HUES64 (cell line): ENCODE measurements around the gene ELP5.

Source experiments
- H3K27ac ChIP-seq: 2 replicates; pipeline ENCODE4 v1.7.0; 2013; ENCODE audit warnings: low read depth, low read length, inconsistent platforms
- H3K27me3 ChIP-seq: 2 replicates; pipeline ENCODE4 v1.6.1; 2013; ENCODE audit warnings: mild to moderate bottlenecking, low read length; ENCODE audit not compliant: insufficient read depth
- H3K36me3 ChIP-seq: 2 replicates; pipeline ENCODE4 v1.6.1; 2013; ENCODE audit warnings: mild to moderate bottlenecking, low read length; ENCODE audit not compliant: insufficient read depth
- H3K4me1 ChIP-seq: 2 replicates; pipeline ENCODE4 v1.6.1; 2013; ENCODE audit warnings: mild to moderate bottlenecking, low read length, moderate library complexity; ENCODE audit not compliant: insufficient read depth
- H3K4me3 ChIP-seq: 2 replicates; pipeline ENCODE4 v1.5.1; 2013; ENCODE audit warnings: mild to moderate bottlenecking, low read length, moderate library complexity
- H3K9ac ChIP-seq: 2 replicates; pipeline ENCODE4 v1.6.1; 2013; ENCODE audit warnings: mild to moderate bottlenecking, low read depth, low read length
- H3K9me3 ChIP-seq: 2 replicates; pipeline ENCODE4 v1.6.1; 2013; ENCODE audit warnings: low read depth, low read length; ENCODE audit not compliant: insufficient read depth
- WGBS: fragments of 150-250, 120-280 bp; methylation state at CpG from one replicate; pipeline ENCODE4 v1.1.7; 2013; ENCODE audit warnings: missing lambda C conversion rate; 5-methylcytosine and 5-hydroxymethylcytosine counted together

Gene ELP5

GRCh38 chr17:7281074-7281952 lies 29.3 kb downstream of the ELP5 start, which contains the start of gene SLC2A4:
TSS of gene SLC2A4 (plus strand) at chr17:7281718. CDS start at chr17:7281935, 217 bp downstream.
- under 1% methylated on average over 71 of the region's 71 CpGs for WGBS
- Histone ChIP-seq H3K4me3 (peak within 1 kb of the TSS; percentile 81), H3K36me3 (peaks cover 3% of the 10 kb centered on the region; the same call in 1 of the 2 replicates)

GRCh38 chr17:7281953-7282751 lies 30.1 kb downstream of the ELP5 start:
- H3K4me3 ChIP-seq: peak overlapping the region; percentile 81
- peaks cover 3% of the 10 kb centered on the region; the same call in 1 of the 2 replicates for H3K36me3 ChIP-seq
- H3K9me3 ChIP-seq: no peaks in the 10 kb centered on the region
- H3K27ac ChIP-seq: no peak overlapping the region; the same call in 1 of the 2 replicates
- 3% methylated on average over 43 of the region's 43 CpGs for WGBS
- H3K27me3 ChIP-seq: peaks cover 13% of the 10 kb centered on the region
- peaks cover 6% of the 10 kb centered on the region; the same call in 1 of the 2 replicates for H3K4me1 ChIP-seq
- peak overlapping the region; percentile 70 for H3K9ac ChIP-seq

More at GRCh38 chr17:7281074-7281952, 29.3 kb downstream of the ELP5 start, which contains the start of gene SLC2A4:
- no peak within 1 kb of the TSS; the same call in 1 of the 2 replicates for H3K27ac ChIP-seq
- H3K9ac ChIP-seq: peak within 1 kb of the TSS; percentile 70
- peaks cover 6% of the 10 kb centered on the region; the same call in 1 of the 2 replicates for H3K4me1 ChIP-seq
- no peaks in the 10 kb centered on the region for H3K9me3 ChIP-seq
- peaks cover 13% of the 10 kb centered on the region for H3K27me3 ChIP-seq

- 84% methylated on average over 6 of the region's 6 CpGs for WGBS
- no peaks in the 10 kb centered on the region for H3K9me3 ChIP-seq
- no peak overlapping the region for H3K9ac ChIP-seq
- H3K27ac ChIP-seq: no peak overlapping the region
- H3K36me3 ChIP-seq: peaks cover 3% of the 10 kb centered on the region; the same call in 1 of the 2 replicates
- H3K27me3 ChIP-seq: peaks cover 13% of the 10 kb centered on the region
- H3K4me3 ChIP-seq: peak overlapping the region; percentile 81
- peaks cover 6% of the 10 kb centered on the region; the same call in 1 of the 2 replicates for H3K4me1 ChIP-seq
Measured at GRCh38 chr17:7282752-7283321, 30.8 kb downstream of the ELP5 start.

GRCh38 chr17:7283471-7284216 lies 31.6 kb downstream of the ELP5 start:
- WGBS: 88% methylated on average over 18 of the region's 18 CpGs
- Histone ChIP-seq H3K4me3 (no peak overlapping the region), H3K27ac (no peak overlapping the region)

DNA sequence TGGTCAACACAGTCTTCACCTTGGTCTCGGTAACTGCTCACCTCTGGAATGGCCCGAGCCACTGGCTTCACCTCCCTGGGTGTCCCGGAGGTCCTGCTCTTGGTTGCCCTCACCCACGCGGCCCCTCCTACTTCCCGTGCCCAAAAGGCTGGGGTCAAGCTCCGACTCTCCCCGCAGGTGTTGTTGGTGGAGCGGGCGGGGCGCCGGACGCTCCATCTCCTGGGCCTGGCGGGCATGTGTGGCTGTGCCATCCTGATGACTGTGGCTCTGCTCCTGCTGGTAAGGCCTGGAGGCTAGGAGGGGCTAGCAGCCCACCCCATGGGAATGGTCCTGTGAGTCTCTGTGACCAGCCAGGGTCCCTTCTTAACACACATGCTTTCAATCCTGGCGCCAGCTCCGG lies 32.9 kb downstream of the ELP5 start:
- Histone ChIP-seq H3K4me1 (peaks cover 4% of the 10 kb centered on the region; the same call in 1 of the 2 replicates), H3K36me3 (peaks cover 3% of the 10 kb centered on the region; the same call in 1 of the 2 replicates), H3K4me3 (no peak overlapping the region), H3K9ac (no peak overlapping the region), H3K27ac (no peak overlapping the region), H3K27me3 (peaks cover 13% of the 10 kb centered on the region), H3K9me3 (no peaks in the 10 kb centered on the region)
- WGBS: 94% methylated on average over 16 of the region's 16 CpGs

More at GRCh38 chr17:7283471-7284216, 31.6 kb downstream of the ELP5 start:
- H3K9me3 ChIP-seq: no peaks in the 10 kb centered on the region
- peaks cover 3% of the 10 kb centered on the region; the same call in 1 of the 2 replicates for H3K36me3 ChIP-seq
- peaks cover 6% of the 10 kb centered on the region; the same call in 1 of the 2 replicates for H3K4me1 ChIP-seq
- H3K27me3 ChIP-seq: peaks cover 13% of the 10 kb centered on the region
- H3K9ac ChIP-seq: no peak overlapping the region

DNA sequence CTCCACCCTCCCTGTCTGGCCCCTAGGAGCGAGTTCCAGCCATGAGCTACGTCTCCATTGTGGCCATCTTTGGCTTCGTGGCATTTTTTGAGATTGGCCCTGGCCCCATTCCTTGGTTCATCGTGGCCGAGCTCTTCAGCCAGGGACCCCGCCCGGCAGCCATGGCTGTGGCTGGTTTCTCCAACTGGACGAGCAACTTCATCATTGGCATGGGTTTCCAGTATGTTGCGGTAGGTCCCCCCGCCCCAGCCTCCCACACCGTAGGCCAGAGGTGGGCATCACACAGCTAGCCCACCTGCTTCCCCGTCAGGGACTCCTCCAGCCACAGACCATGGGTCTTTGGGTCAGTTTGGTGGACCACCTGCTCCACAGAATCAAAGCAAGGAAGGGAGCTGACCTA lies 33.7 kb downstream of the ELP5 start:
- 94% methylated on average over 12 of the region's 12 CpGs for WGBS
- Histone ChIP-seq H3K4me3 (no peak overlapping the region), H3K27me3 (peaks cover 13% of the 10 kb centered on the region)

GRCh38 chr17:7289256-7290032 lies 37.4 kb downstream of the ELP5 start:
- H3K27ac ChIP-seq: no peak overlapping the region
- H3K27me3 ChIP-seq: peaks cover 20% of the 10 kb centered on the region
- 77% methylated on average over 18 of the region's 18 CpGs for WGBS

More for the DNA sequence above, 33.7 kb downstream of the ELP5 start:
- peaks cover 3% of the 10 kb centered on the region; the same call in 1 of the 2 replicates for H3K36me3 ChIP-seq
- no peaks in the 10 kb centered on the region for H3K9me3 ChIP-seq
- H3K27ac ChIP-seq: no peak overlapping the region
- no peak overlapping the region for H3K9ac ChIP-seq
- no peaks in the 10 kb centered on the region for H3K4me1 ChIP-seq

GRCh38 chr17:7290166-7290565 lies 38.2 kb downstream of the ELP5 start:
- H3K4me1 ChIP-seq: 0 out of 2 replicates have a peak, but pooled peaks cover 10% of the 10 kb centered on the region
- H3K27me3 ChIP-seq: peaks cover 25% of the 10 kb centered on the region
- WGBS: 94% methylated on average over 18 of the region's 19 CpGs
- no peak overlapping the region for H3K9ac ChIP-seq
- H3K27ac ChIP-seq: no peak overlapping the region
- H3K36me3 ChIP-seq: no peaks in the 10 kb centered on the region; the same call in 1 of the 2 replicates
- H3K4me3 ChIP-seq: no peak overlapping the region
- no peaks in the 10 kb centered on the region for H3K9me3 ChIP-seq

More at GRCh38 chr17:7289256-7290032, 37.4 kb downstream of the ELP5 start:
- peaks cover 2% of the 10 kb centered on the region; the same call in 1 of the 2 replicates for H3K36me3 ChIP-seq
- no peaks in the 10 kb centered on the region for H3K9me3 ChIP-seq
- no peak overlapping the region for H3K4me3 ChIP-seq
- H3K4me1 ChIP-seq: 0 out of 2 replicates have a peak, but pooled peaks cover 10% of the 10 kb centered on the region
- H3K9ac ChIP-seq: no peak overlapping the region

DNA sequence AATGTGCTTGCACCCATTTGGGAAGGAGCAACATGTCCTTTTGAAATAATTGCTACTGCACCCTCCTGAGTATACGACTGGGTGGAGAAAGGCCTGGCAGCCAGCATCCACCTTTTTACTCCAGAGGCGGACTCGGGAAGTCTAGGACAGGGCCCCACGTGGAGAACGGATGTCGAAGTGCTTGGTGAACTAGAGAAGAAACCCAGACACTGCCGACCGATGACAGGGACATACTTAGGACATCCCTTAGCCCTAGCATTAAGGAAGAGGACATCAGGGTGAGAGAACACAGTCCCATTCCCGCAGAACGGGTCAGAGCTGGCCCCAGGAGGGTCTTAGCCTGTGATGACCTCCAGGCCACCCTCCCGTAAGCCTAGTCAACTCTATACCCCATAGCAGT lies 38.7 kb downstream of the ELP5 start:
- H3K4me1 ChIP-seq: 0 out of 2 replicates have a peak, but pooled peaks cover 10% of the 10 kb centered on the region
- H3K9ac ChIP-seq: no peak overlapping the region
- peaks cover 30% of the 10 kb centered on the region for H3K27me3 ChIP-seq
- H3K9me3 ChIP-seq: no peaks in the 10 kb centered on the region
- WGBS: 88% methylated on average over 11 of the region's 11 CpGs
- no peaks in the 10 kb centered on the region; the same call in 1 of the 2 replicates for H3K36me3 ChIP-seq
- H3K4me3 ChIP-seq: no peak overlapping the region
- H3K27ac ChIP-seq: no peak overlapping the region
